ENCODE results near the gene NRXN3. TPM values are rescaled to one million over a fixed set of nuclear protein-coding genes. Genes with fewer than 3 reads are reported as not detected.

Gene NRXN3
- total RNA-seq, 1 donor from 2014 or later = 5.9 TPM

DNA sequence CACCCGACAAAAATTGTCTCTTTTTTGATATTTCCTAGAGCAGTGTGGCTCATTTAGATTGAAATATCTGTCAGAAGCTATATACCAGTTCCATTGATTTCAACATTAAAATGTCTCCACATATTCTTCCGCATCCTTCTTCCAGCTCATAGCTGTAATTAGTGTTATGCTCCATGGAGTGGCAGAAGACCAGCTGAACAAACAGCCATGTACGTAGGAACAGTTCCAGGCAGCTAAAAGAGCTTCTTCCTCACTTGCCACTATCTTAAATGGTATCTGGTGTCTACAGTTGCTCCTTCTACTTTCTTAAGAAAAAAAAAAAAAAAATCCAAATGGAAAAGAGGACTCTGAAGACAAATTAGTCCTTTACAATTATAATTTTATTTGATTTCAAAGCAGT, 1193.1 kb downstream of the NRXN3 start:
- H4K20me1 ChIP-seq (ENCODE audit: low read depth) = no peaks in the 10 kb centered on the region
- no peak overlapping the region for H3K4me3 Mint-ChIP-seq
- H3K36me3 ChIP-seq = no peaks in the 10 kb centered on the region
- no peaks in the 10 kb centered on the region for H3K79me2 ChIP-seq (ENCODE audit: low read depth)
- no peak overlapping the region for H3K4me3 ChIP-seq
- no peaks in the 10 kb centered on the region for H3K27me3 Mint-ChIP-seq (ENCODE audit: insufficient read depth, low read depth)
- H3F3A ChIP-seq (ENCODE audit: low read depth) = peaks cover 4% of the 10 kb centered on the region
- H3K27ac Mint-ChIP-seq = no peak overlapping the region
- DNase-seq (ENCODE audit: low spot score) = no peak
- H3K27ac ChIP-seq = no peak overlapping the region
- H3K4me1 Mint-ChIP-seq = no peaks in the 10 kb centered on the region
- H3K9me3 ChIP-seq (ENCODE audit: low read depth) = no peaks in the 10 kb centered on the region
- no peaks in the 10 kb centered on the region for H3K36me3 Mint-ChIP-seq
- no peak for TF ChIP-seq EZH2phosphoT487 (IDR thresholded peaks at IDR 0.05)
- TF ChIP-seq CTCF (IDR thresholded peaks at IDR 0.05) = no peak
- no peak for TF ChIP-seq EZH2 (IDR thresholded peaks at IDR 0.05)
- H2AFZ ChIP-seq (replicated peaks) = no peak overlapping the region
- no peaks in the 10 kb centered on the region for H3K4me1 ChIP-seq
- H3K9me3 Mint-ChIP-seq = no peaks in the 10 kb centered on the region
- H3K4me2 ChIP-seq = no peak overlapping the region
- no peak overlapping the region for H3K9ac ChIP-seq
- no peaks in the 10 kb centered on the region for H3K27me3 ChIP-seq

GRCh38 chr14:79369359-79370332, 1199.5 kb downstream of the NRXN3 start:
- Histone ChIP-seq H3K4me3 (no peak overlapping the region), H2AFZ (replicated peaks) (no peak overlapping the region), H3K27ac (no peak overlapping the region), H3K4me1 (peaks cover 22% of the 10 kb centered on the region), H3K4me2 (no peak overlapping the region), H3K9ac (no peak overlapping the region), H3K79me2 (ENCODE audit: low read depth) (no peaks in the 10 kb centered on the region), H4K20me1 (ENCODE audit: low read depth) (no peaks in the 10 kb centered on the region), H3K36me3 (no peaks in the 10 kb centered on the region), H3K9me3 (ENCODE audit: low read depth) (no peaks in the 10 kb centered on the region), H3K27me3 (no peaks in the 10 kb centered on the region), H3F3A (ENCODE audit: low read depth) (peaks cover 16% of the 10 kb centered on the region)
- Mint-ChIP-seq H3K27ac (no peak overlapping the region), H3K27me3 (ENCODE audit: insufficient read depth, low read depth) (no peaks in the 10 kb centered on the region), H3K36me3 (no peaks in the 10 kb centered on the region), H3K4me1 (peaks cover 3% of the 10 kb centered on the region), H3K9me3 (no peaks in the 10 kb centered on the region), H3K4me3 (no peak overlapping the region)
- no peak for DNase-seq (ENCODE audit: low spot score)
- TF ChIP-seq EZH2phosphoT487 (IDR thresholded peaks at IDR 0.05) (no peak), EZH2 (IDR thresholded peaks at IDR 0.05) (no peak), CTCF (IDR thresholded peaks at IDR 0.05) (no peak)

DNA sequence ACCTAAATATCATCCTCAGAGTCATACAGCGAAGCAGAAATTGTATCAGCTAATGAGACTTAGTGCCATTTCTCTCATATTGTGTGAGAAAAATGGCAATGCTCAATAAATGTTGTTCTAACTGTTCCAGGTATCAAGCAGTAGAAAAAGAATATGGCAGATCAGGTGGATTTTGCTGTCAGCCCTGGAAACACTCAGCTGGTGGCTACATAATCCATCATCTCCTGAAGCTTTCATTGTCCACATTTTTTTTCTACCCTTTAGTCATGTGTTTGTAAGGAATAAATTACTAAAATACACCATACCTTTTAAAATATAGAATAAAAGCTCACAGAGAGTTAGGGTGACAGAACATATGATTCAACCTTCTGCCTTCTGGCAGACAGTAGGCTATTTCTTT, 1200.8 kb downstream of the NRXN3 start:
- no peaks in the 10 kb centered on the region for H3K36me3 ChIP-seq
- TF ChIP-seq EZH2phosphoT487 (IDR thresholded peaks at IDR 0.05) (no peak), EZH2 (IDR thresholded peaks at IDR 0.05) (no peak), CTCF (IDR thresholded peaks at IDR 0.05) (no peak)
- H3K4me2 ChIP-seq = no peak overlapping the region
- no peaks in the 10 kb centered on the region for H3K79me2 ChIP-seq (ENCODE audit: low read depth)
- peaks cover 34% of the 10 kb centered on the region for H3K4me1 ChIP-seq
- DNase-seq (ENCODE audit: low spot score) = no peak
- no peak overlapping the region for H3K9ac ChIP-seq
- H3F3A ChIP-seq (ENCODE audit: low read depth) = peaks cover 22% of the 10 kb centered on the region
- H3K27ac ChIP-seq = no peak overlapping the region
- Mint-ChIP-seq H3K4me3 (no peak overlapping the region), H3K27ac (no peak overlapping the region), H3K27me3 (ENCODE audit: insufficient read depth, low read depth) (no peaks in the 10 kb centered on the region), H3K4me1 (peaks cover 6% of the 10 kb centered on the region), H3K9me3 (no peaks in the 10 kb centered on the region), H3K36me3 (no peaks in the 10 kb centered on the region)
- no peaks in the 10 kb centered on the region for H3K27me3 ChIP-seq
- H3K9me3 ChIP-seq (ENCODE audit: low read depth) = no peaks in the 10 kb centered on the region
- H4K20me1 ChIP-seq (ENCODE audit: low read depth) = no peaks in the 10 kb centered on the region
- H3K4me3 ChIP-seq = no peak overlapping the region
- H2AFZ ChIP-seq (replicated peaks) = no peak overlapping the region
